GM12878 (cell line): ENCODE data around the gene TRIP12. TPM values are rescaled to one million over a fixed set of nuclear protein-coding genes. Genes with fewer than 3 reads are reported as not detected.

ENCODE experiments used
- ATAC-seq: fragments of 200-7000 bp; cut with Tn5 transposase; 3 replicates; pipeline ENCODE4 v1.9.1; 2020; ENCODE audit warnings: mild to moderate bottlenecking, moderate library complexity
- Bru-seq: library from RNA; stranded (reverse); fragments of 400-500 nt; gene quantifications from one replicate; lab custom pipeline; 2021; lab: Mats Ljungman, UMichigan
- BruChase-seq, 2 experiments: library from RNA; stranded (reverse); fragments of 400-500 nt; gene quantifications; one replicate each; lab custom pipeline; 2021; lab: Mats Ljungman, UMichigan
- BruUV-seq: library from RNA; stranded (reverse); fragments of 400-500 nt; replicated peaks from 2 replicates; lab custom pipeline; 2021; lab: Mats Ljungman, UMichigan
- CTCF ChIA-PET: fragments of 300-600 bp; sonication (Branson Sonifier 250); formaldehyde crosslinking; extraction: SDS; loops from one replicate; lab custom pipeline; 2021; ENCODE audit warnings: inconsistent platforms; lab: Yijun Ruan, JAX
- POLR2A ChIA-PET: fragments of 350-600 bp; formaldehyde crosslinking; extraction: SDS; loops from one replicate; lab custom pipeline; 2021; ENCODE audit warnings: inconsistent platforms; lab: Charles Lee
- RAD21 ChIA-PET: fragments of 300-600 bp; sonication (Branson Sonifier 250); formaldehyde crosslinking; loops from one replicate; lab custom pipeline; 2023; ENCODE audit warnings: antibody characterized with exemption; ENCODE audit not compliant: unreplicated experiment; lab: Charles Lee
- SMC1A ChIA-PET: fragments of 300-600 bp; sonication (Branson Sonifier 250); formaldehyde crosslinking; loops from one replicate; lab custom pipeline; 2023; ENCODE audit not compliant: unreplicated experiment, uncharacterized antibody; lab: Charles Lee
- DNase-seq: peaks from one replicate; pipeline ENCODE4 v3.0.0-alpha.2; 2011; ENCODE audit warnings: low read depth, low spot score
- FAIRE-seq: peaks from 3 replicates; lab custom pipeline; 2011; peaks lifted over from hg19 to GRCh38; lab: Jason Lieb, UNC
- H2AFZ ChIP-seq: 2 replicates; pipeline ENCODE4 v1.6.0; 2011; ENCODE audit warnings: low read depth, low read length, control low read depth; ENCODE audit not compliant: control insufficient read depth
- H3K27ac ChIP-seq: 2 replicates; pipeline ENCODE4 v1.5.1; 2011; ENCODE audit warnings: control low read depth; ENCODE audit not compliant: control insufficient read depth, insufficient read depth
- H3K27me3 ChIP-seq, 2 experiments: replicated peaks in 1 of 2; 2 replicates each; pipeline versions ENCODE4 v1.6.0 to v1.6.1; 2011; ENCODE audit warnings: low read length in 1 of 2; ENCODE audit not compliant: control insufficient read depth in 2 of 2, insufficient read depth in 2 of 2
- H3K36me3 ChIP-seq, 2 experiments: 2 replicates each; pipeline ENCODE4 v1.5.1; 2011; ENCODE audit warnings: low read length in 1 of 2; ENCODE audit not compliant: control insufficient read depth in 2 of 2, insufficient read depth in 2 of 2
- H3K4me1 ChIP-seq: 2 replicates; pipeline ENCODE4 v1.6.1; 2011; ENCODE audit warnings: mild to moderate bottlenecking, low read length, moderate library complexity, mixed read lengths; ENCODE audit not compliant: control insufficient read depth, insufficient read depth
- H3K4me2 ChIP-seq: 2 replicates; pipeline ENCODE4 v1.6.0; 2011; ENCODE audit warnings: control low read depth; ENCODE audit not compliant: control insufficient read depth, insufficient read depth
- H3K4me3 ChIP-seq: fragments of 200-600 bp; sonication (generic); 2 replicates; pipeline ENCODE4 v1.5.1; 2016
- H3K79me2 ChIP-seq: 2 replicates; pipeline ENCODE4 v1.6.0; 2011; ENCODE audit warnings: low read length; ENCODE audit not compliant: control insufficient read depth, insufficient read depth
- H3K9ac ChIP-seq: 2 replicates; pipeline ENCODE4 v1.8.0; 2011; ENCODE audit warnings: low read length, control low read depth, mixed read lengths; ENCODE audit not compliant: control insufficient read depth, insufficient read depth
- H3K9me3 ChIP-seq: replicated peaks from 3 replicates; pipeline ENCODE4 v1.5.1; 2011; ENCODE audit warnings: mild to moderate bottlenecking, low read length; ENCODE audit not compliant: control insufficient read depth, insufficient read depth
- H4K20me1 ChIP-seq: 2 replicates; pipeline ENCODE4 v1.6.0; 2011; ENCODE audit not compliant: control insufficient read depth, insufficient read depth
- ATF3 ChIP-seq: IDR thresholded peaks from 2 replicates; pipeline ENCODE4 v1.6.1; 2011; ENCODE audit warnings: low read depth, mild to moderate bottlenecking, low read length, moderate library complexity, borderline replicate concordance; ENCODE audit errors: extremely low read depth
- BCLAF1 ChIP-seq: fragments of 450-650 bp; IDR thresholded peaks from 2 replicates; pipeline ENCODE4 v1.6.1; 2017; ENCODE audit warnings: antibody characterized with exemption, mild to moderate bottlenecking, moderate library complexity
- CBX5 ChIP-seq: sonication (generic); IDR thresholded peaks from 2 replicates; pipeline ENCODE4 v1.6.1; 2016; ENCODE audit warnings: low read depth, moderate library complexity, mild to moderate bottlenecking, inconsistent platforms
- DPF2 ChIP-seq: fragments of 450-650 bp; IDR thresholded peaks from 2 replicates; pipeline ENCODE4 v1.6.1; 2017; ENCODE audit warnings: mild to moderate bottlenecking
- EED ChIP-seq: sonication (generic); IDR thresholded peaks from 2 replicates; pipeline ENCODE4 v1.6.1; 2016; ENCODE audit warnings: antibody characterized with exemption, low read depth
- ELK1 ChIP-seq: IDR thresholded peaks from 2 replicates; pipeline ENCODE4 v1.6.1; 2012; ENCODE audit warnings: low read depth, low read length, improper control_type of control experiment
- REST ChIP-seq: IDR thresholded peaks from 2 replicates; pipeline ENCODE4 v1.6.1; 2012; ENCODE audit warnings: mild to moderate bottlenecking, low read depth, low read length
- WGBS: methylation state at CpG from one replicate; pipeline ENCODE4 v1.1.6; 2016; ENCODE audit warnings: low lambda C conversion rate; ENCODE audit not compliant: insufficient replicate concordance, insufficient coverage; ENCODE audit errors: missing lambda C conversion rate; 5-methylcytosine and 5-hydroxymethylcytosine counted together
- in situ Hi-C: fragments of 300-500 bp; cut with MboI; formaldehyde crosslinking; loops from 9 replicates; pipeline ENCODE4 v1.14.3; 2018; ENCODE audit warnings: mixed read lengths
- intact Hi-C: fragments of 100-400 bp; cut with micrococcal nuclease; formaldehyde crosslinking; loops from one replicate; pipeline ENCODE4 v1.14.2; 2022; ENCODE audit not compliant: unreplicated experiment
- long read RNA-seq, 2 experiments: library from polyadenylated mRNA; unstranded; transcript quantifications; one replicate each; pipeline ENCODE4 v2.0.0, GENCODE V29; 2019 to 2020
- polyA minus RNA-seq, 3 experiments: library from RNA; depleted of rRNA, polyadenylated mRNA; stranded (reverse); fragments of >200 nt; gene quantifications; 2 replicates each; pipeline ENCODE4 v1.2.3, GENCODE V29; 2011
- polyA plus RNA-seq, 11 experiments: library from polyadenylated mRNA; depleted of rRNA in 4 of 11; unstranded in 6 of 11; stranded (reverse) in 5 of 11; fragments of >200 nt; fragmentation: Nextera tagmentation in 4 of 11; fragmentation: Illumina TruSeq in 1 of 11; extraction: Ambion mirVana in 4 of 11; extraction: Trizol in 1 of 11; gene quantifications; 1 replicate in 1 of 11; 2 replicates in 10 of 11; pipeline versions ENCODE4 v1.2.1 to v1.2.3, GENCODE V29; 2011 to 2016; ENCODE audit warnings: inconsistent platforms in 2 of 11, missing spikeins in 2 of 11, low read depth in 1 of 11
- total RNA-seq, 4 experiments: library from RNA; depleted of rRNA in 3 of 4; stranded (reverse); fragments of >200 nt in 3 of 4; fragmentation: Illumina TruSeq in 1 of 4; extraction: Trizol in 1 of 4; gene quantifications; 2 replicates each; pipeline versions ENCODE4 v1.2.1 to v1.2.3, GENCODE V29; 2013 to 2021

The TRIP12 gene
- 384 and 392 TPM in 2 replicates for total RNA-seq (2013; cell fraction: nucleolus; rRNA removed)
- 108 and 122 TPM in 2 replicates for total RNA-seq (2014; rRNA removed)
- total RNA-seq (2014; rRNA removed; fragmentation: Illumina TruSeq; extraction: Trizol) = 197 and 200 TPM in 2 replicates
- 196 and 207 TPM in 2 replicates for total RNA-seq (2021)
- 51.0 TPM for polyA plus RNA-seq (2011; ENCODE audit: low read depth)
- polyA plus RNA-seq (2011; rRNA removed) = 122 and 164 TPM in 2 replicates
- 52.6 and 69.0 TPM in 2 replicates for polyA plus RNA-seq (2011; cell fraction: cytosol; rRNA removed)
- polyA plus RNA-seq (2011; cell fraction: nucleus; rRNA removed) = 130 and 178 TPM in 2 replicates
- polyA plus RNA-seq (2012) = 62.5 and 70.7 TPM in 2 replicates
- polyA plus RNA-seq (2014; fragmentation: Illumina TruSeq; extraction: Trizol) = 144 and 154 TPM in 2 replicates
- 10 to 100 TPM; 23.1 to 23.9 TPM for polyA plus RNA-seq (2014; fragmentation: Nextera tagmentation; extraction: Ambion mirVana)
- 75.0 and 76.8 TPM in 2 replicates for polyA plus RNA-seq (2014; rRNA removed)
- polyA plus RNA-seq (2016; fragmentation: Nextera tagmentation; extraction: Ambion mirVana) = 10 to 100 TPM; 85.5 to 86.0 TPM
- polyA minus RNA-seq (2011; rRNA and poly(A)+ RNA removed) = 368 and 403 TPM in 2 replicates
- polyA minus RNA-seq (2011; cell fraction: cytosol; rRNA and poly(A)+ RNA removed) = 125 and 133 TPM in 2 replicates
- polyA minus RNA-seq (2011; cell fraction: nucleus; rRNA and poly(A)+ RNA removed) = 186 and 316 TPM in 2 replicates
- percentile 92 among the genes with signal in this experiment for Bru-seq, nascent RNA
- BruChase-seq, experiment 1, labeled RNA remaining after a 6-hour chase = percentile 94 among the genes with signal in this experiment
- percentile 92 among the genes with signal in this experiment for BruChase-seq, experiment 2, labeled RNA remaining after a 2-hour chase
- long read RNA-seq, experiment 1, partial matches to known transcripts = 3 of 3 reads
- long read RNA-seq, experiment 1, other reads (novel, unspliced or antisense) = 0 of 3 reads
- long read RNA-seq, experiment 2, partial matches to known transcripts = 50 of 79 reads
- long read RNA-seq, experiment 2, other reads (novel, unspliced or antisense) = 27 of 79 reads

GRCh38 chr2:229921892-229922448 is at the start of gene TRIP12:
TRIP12 (minus strand) TSS chr2:229922009; CDS start chr2:229880079, 41,930 bp downstream.
- Histone ChIP-seq H4K20me1 (no peaks in the 10 kb centered on the region; the same call in 1 of the 2 replicates), H3K27ac (peak within 1 kb of the TSS; percentile 98), H3K4me2 (peak within 1 kb of the TSS; percentile 85), H2AFZ (peak within 1 kb of the TSS; percentile 99), H3K27me3 (no peaks in the 10 kb centered on the region), H3K4me3 (peak within 1 kb of the TSS; percentile 83), H3K4me1 (no peaks in the 10 kb centered on the region), H3K9me3 (no peaks in the 10 kb centered on the region; the same call in 2 of the 3 replicates), H3K9ac (peak within 1 kb of the TSS; percentile 90), H3K36me3 (peaks cover 2 to 6% of the 10 kb centered on the region in 2 experiments; a peak in 2 of 4 replicates), H3K79me2 (peaks cover 48% of the 10 kb centered on the region)
- FAIRE-seq (peak; percentile 84), DNase-seq (peak; percentile 88), ATAC-seq (peak; percentile 84)
- WGBS = under 1% methylated on average over 41 of the region's 49 CpGs
- SMC1A ChIA-PET = interaction anchor here (0.6 to 2.1 kb wide), 10 partner anchors 10 to 306 kb away, joined by 3 to 7 read pairs (median 4); no protein-coding TSS in a partner anchor
- no TSS peak for BruUV-seq
- intact Hi-C loops (loop anchor here (1.0 to 2.0 kb wide), 2 partner anchors 79 to 100 kb away; no protein-coding TSS in a partner anchor), in situ Hi-C loops (no loop called here)
- POLR2A ChIA-PET = interaction anchor here (0.9 to 1.2 kb wide), 3 partner anchors 11 to 100 kb away, joined by 3 to 11 read pairs (median 7); no protein-coding TSS in a partner anchor
- RAD21 ChIA-PET = interaction anchor here (0.9 to 2.1 kb wide), 9 partner anchors 10 to 99 kb away, joined by 3 to 16 read pairs (median 4); no protein-coding TSS in a partner anchor
- CTCF ChIA-PET = interaction anchor here (0.6 to 4.6 kb wide), 7 partner anchors 11 to 672 kb away, joined by 3 to 31 read pairs (median 3); no protein-coding TSS in a partner anchor
- TF ChIP-seq ATF3 = no peak
- TF ChIP-seq BCLAF1 = no peak
- 0 out of 2 replicates have a peak, but pooled peaks have one; percentile 18 for TF ChIP-seq ELK1
- TF ChIP-seq EED = peak; percentile 63
- TF ChIP-seq CBX5 = no peak
- no peak for TF ChIP-seq REST
- peak; percentile 66 for TF ChIP-seq DPF2
